Adipocyte (in vitro differentiated cells): ENCODE measurements around the gene TGM4.
A peak's percentile ranks its signal among the peaks of the same experiment; 100 is the strongest.

Source experiments
- DNase-seq: peaks from one replicate; pipeline ENCODE4 v3.0.0-alpha.2; 2015; ENCODE audit warnings: low read depth
- H3K27me3 ChIP-seq: replicated peaks from 2 replicates; pipeline ENCODE4 v1.7.0; 2013; ENCODE audit warnings: mild to moderate bottlenecking, low read length, moderate library complexity; ENCODE audit not compliant: control insufficient read depth, insufficient read depth
- H3K36me3 ChIP-seq: 2 replicates; pipeline ENCODE4 v1.7.0; 2013; ENCODE audit warnings: low read length, mild to moderate bottlenecking, moderate library complexity; ENCODE audit not compliant: control insufficient read depth, insufficient read depth, severe bottlenecking
- H3K4me1 ChIP-seq: 2 replicates; pipeline ENCODE4 v1.7.0; 2013; ENCODE audit warnings: mild to moderate bottlenecking, low read length, moderate library complexity; ENCODE audit not compliant: control insufficient read depth, insufficient read depth
- H3K4me3 ChIP-seq: 2 replicates; pipeline ENCODE4 v1.7.0; 2013; ENCODE audit warnings: mild to moderate bottlenecking, low read length, moderate library complexity
- H3K9ac ChIP-seq: 2 replicates; pipeline ENCODE4 v1.7.0; 2013; ENCODE audit warnings: mild to moderate bottlenecking, low read length, moderate library complexity
- H3K9me3 ChIP-seq: 2 replicates; pipeline ENCODE4 v1.7.0; 2013; ENCODE audit warnings: mild to moderate bottlenecking, low read length, moderate library complexity; ENCODE audit not compliant: control insufficient read depth

TGM4 gene

DNA sequence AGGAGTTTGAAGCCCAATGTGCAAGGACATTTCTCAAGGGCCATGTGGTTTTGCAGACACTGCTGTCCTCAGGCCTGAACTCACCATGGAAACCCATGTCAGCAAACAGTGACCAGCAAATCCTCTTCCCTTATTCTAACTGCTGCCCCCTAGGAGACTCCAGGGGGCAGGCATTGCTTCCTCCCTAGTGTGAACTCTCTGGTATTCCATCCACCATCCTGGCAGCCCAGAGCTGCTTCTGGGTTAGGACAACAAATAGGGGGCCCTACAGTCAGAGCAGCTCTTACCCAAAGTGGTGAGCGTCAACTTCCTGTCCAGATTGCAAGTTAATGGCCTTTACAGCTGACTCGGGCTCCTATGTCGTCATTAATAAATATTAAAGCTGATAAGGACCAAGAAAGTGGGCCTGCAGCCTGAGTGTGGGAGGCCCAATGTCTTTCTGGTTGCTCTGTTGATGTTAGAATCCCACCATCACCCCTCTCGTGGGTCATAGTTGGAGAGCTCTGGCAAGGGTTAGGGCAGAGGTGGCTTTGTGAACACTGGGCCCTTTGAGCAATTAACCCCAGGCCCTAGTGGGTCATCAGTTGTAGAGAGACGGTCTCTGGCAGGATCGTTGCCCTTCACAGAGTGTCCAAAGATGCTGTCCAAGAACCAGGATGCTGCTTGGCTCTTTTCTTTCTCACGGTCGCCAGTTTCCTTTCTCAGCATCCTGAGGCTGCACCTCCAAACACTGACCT, 41.5 kb downstream of the TGM4 start:
- H3K4me1 ChIP-seq = no peaks in the 10 kb centered on the region
- H3K27me3 ChIP-seq = no peaks in the 10 kb centered on the region
- H3K9me3 ChIP-seq = peaks cover 2% of the 10 kb centered on the region
- H3K4me3 ChIP-seq = no peak overlapping the region
- DNase-seq = no peak
- H3K9ac ChIP-seq = no peak overlapping the region
- H3K36me3 ChIP-seq = peaks cover 23% of the 10 kb centered on the region

DNA sequence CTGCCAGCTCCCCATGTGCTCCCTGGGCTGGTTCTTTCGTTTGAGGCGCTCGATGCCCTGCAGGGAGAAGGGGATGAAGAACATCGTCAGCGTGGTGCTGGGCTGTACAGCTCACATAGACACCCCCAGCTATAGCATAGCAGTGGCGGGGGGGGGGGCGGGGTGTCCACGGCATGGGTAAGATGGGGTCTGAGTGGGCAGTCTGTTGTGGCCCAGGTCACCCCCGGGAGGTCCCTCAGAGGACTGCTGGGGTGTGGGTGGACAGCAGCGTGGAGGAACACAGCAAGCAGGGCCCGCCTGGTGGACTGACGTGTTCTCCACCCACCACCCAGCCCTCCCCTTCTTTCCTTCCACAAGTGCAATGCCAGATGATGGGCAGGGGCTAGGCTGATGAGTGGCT, 43.7 kb downstream of the TGM4 start:
- Histone ChIP-seq H3K4me1 (no peaks in the 10 kb centered on the region), H3K9me3 (no peaks in the 10 kb centered on the region), H3K4me3 (no peak overlapping the region), H3K27me3 (no peaks in the 10 kb centered on the region), H3K36me3 (peaks cover 41% of the 10 kb centered on the region), H3K9ac (no peak overlapping the region)
- DNase-seq = no peak

DNA sequence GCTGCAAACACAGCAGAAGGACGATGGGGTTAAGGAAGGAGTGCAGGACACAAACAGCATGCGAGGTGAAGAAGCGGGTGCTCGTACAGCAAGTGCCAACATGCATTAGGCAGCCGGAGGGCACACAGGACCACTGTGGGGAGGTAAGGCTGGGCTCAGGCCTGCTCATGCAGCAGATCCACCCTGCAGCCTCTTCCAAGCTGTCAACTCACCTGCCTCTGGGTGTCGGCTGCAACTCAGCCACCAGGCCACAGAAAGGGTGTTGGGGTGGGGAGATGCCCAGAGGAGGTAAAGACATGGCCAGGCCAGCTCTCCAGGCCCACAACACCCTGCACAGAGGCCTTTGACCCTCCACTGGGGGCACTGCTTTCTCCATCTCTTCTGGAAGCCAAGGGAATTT, 44.2 kb downstream of the TGM4 start:
- Histone ChIP-seq H3K36me3 (peaks cover 41% of the 10 kb centered on the region), H3K27me3 (no peaks in the 10 kb centered on the region), H3K9ac (no peak overlapping the region), H3K4me3 (no peak overlapping the region), H3K9me3 (no peaks in the 10 kb centered on the region), H3K4me1 (no peaks in the 10 kb centered on the region)
- no peak for DNase-seq

DNA sequence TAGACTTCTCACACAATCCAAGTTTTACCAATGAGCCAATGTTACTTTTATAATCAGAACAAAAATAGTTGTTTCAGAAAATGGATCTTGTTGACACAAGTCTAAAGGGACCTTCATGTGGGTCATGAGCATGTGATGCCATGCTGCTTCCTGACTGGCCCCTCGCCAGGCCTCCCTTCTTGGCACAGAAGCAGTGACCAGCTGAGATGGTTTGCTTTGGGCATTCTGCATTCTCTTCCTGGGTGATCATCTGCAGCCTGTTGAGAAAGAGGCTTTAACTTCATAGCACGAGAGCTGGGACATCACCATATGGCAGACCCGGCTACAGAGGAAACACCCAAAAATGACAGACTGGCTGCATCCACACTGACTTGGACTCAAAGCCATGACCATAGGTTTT, 45.7 kb downstream of the TGM4 start:
- no peak overlapping the region for H3K4me3 ChIP-seq
- peaks cover 12% of the 10 kb centered on the region for H3K4me1 ChIP-seq
- peaks cover 41% of the 10 kb centered on the region for H3K36me3 ChIP-seq
- no peak overlapping the region for H3K9ac ChIP-seq
- no peak for DNase-seq
- H3K9me3 ChIP-seq = no peaks in the 10 kb centered on the region
- no peaks in the 10 kb centered on the region for H3K27me3 ChIP-seq

DNA sequence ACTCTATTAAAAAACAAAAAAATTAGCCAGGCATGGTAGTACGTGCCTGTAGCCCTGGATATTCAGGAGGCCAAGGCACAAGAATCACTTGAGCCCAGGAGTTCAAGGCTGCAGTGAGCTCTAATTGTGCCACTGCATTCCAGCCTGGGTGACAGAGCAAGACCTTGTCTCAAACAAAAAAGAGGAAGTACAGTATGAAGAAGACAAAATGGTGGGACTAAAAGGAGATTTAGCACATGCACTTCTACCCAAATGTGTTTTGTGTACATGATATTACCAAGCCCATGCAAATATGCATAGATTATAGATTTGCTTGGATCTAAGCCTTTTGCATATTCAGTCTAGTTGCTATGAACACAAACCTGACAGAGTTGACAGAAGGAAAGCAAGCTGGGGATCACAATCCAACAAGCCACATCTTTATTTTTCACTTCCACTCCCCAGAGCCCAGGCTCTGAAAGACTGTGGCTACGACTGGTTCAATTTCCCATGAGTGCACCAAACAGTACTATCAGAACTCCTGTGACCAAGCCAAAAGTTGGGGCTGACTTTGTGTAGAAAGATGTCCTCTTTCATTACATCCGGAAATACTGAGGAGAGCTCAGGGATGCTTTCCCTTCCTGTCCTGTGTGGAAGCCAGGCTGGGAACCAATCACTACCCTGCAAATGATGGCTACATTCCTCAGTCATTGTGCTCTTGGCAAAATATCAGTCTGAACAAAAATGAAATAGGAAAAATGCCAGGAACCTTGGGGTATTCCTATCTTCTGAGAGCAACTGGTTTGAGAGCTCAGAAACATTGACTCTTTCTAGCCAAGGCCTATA, 49.4 kb downstream of the TGM4 start:
- H3K9me3 ChIP-seq = no peaks in the 10 kb centered on the region
- H3K9ac ChIP-seq = no peak overlapping the region
- DNase-seq = peak; percentile 26
- H3K4me1 ChIP-seq = peaks cover 12% of the 10 kb centered on the region
- H3K4me3 ChIP-seq = no peak overlapping the region
- no peaks in the 10 kb centered on the region for H3K27me3 ChIP-seq
- peaks cover 65% of the 10 kb centered on the region for H3K36me3 ChIP-seq

DNA sequence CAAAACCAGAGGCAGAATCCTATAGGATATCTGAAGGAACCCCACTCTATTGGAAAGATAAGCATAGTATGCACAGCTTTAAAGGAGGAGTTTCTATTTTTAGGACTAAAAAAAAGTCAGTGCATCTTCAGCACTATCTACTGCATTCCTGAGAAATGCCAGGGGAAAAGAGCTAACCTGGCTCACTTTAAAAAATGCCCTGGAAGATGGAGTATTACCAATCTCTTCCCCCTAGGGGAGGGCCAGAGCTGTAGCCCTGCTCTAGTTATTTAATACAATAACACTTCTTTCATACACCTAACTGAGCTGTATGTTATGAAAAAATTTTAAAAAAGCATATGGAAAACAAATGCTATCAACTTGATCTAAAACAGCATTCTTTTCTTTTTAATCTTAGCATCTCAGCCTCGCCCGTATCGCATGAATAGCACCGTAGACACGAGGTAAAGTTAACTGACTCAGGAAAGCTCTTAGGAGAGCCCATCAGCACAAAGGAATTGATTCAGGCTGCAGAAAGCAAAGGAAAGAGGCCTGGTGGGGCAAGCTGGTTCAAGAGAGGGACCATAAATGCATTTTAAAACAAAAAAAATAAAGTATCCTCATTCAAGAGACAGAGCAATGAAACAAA, 50.2 kb downstream of the TGM4 start:
- Histone ChIP-seq H3K4me3 (no peak overlapping the region), H3K36me3 (peaks cover 72% of the 10 kb centered on the region), H3K9ac (no peak overlapping the region), H3K4me1 (peaks cover 16% of the 10 kb centered on the region), H3K27me3 (no peaks in the 10 kb centered on the region), H3K9me3 (no peaks in the 10 kb centered on the region)
- DNase-seq = no peak

DNA sequence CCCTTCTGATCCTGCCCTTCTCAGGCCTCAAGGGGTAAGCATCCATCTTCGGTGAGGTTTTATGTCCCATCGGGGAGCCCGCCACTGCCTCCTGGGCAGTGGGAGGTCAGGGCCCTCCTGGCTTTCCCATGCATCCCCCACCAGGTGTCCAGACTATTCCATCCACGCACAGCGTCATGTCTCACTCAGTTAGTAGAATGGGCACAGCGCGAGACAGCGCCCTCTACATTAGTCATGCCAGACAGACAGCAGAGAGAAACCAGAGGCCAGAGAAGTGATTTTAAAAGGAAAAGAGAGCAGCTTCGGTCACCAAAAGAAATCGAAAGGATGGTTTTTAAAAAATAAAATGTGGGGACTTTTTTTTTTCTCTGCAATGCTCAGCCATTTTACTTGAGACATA, 51.8 kb downstream of the TGM4 start:
- H3K27me3 ChIP-seq = no peaks in the 10 kb centered on the region
- no peak for DNase-seq
- H3K4me3 ChIP-seq = no peak overlapping the region
- H3K9ac ChIP-seq = no peak overlapping the region
- H3K9me3 ChIP-seq = no peaks in the 10 kb centered on the region
- H3K4me1 ChIP-seq = peaks cover 29% of the 10 kb centered on the region
- peaks cover 72% of the 10 kb centered on the region for H3K36me3 ChIP-seq

DNA sequence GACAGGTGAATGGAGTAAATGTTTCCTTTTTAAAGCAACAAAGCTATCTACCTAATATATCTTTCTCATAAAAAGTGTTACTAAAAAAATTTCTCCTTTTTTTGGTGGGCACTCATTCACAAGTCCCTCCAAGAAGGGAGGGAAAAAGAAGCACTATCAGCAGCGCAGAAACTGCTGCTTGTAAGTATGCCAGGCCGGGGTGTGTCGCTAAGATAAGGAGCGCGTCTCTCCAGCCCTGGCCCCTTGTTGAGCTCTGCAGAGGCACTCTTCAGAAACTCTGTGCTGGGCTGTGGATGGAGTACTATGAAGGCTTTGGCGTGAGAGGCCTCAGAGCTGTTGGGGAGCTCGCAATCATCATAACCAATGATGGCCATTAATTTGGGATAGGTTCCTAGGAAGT, 52.5 kb downstream of the TGM4 start:
- H3K9ac ChIP-seq = no peak overlapping the region
- peaks cover 29% of the 10 kb centered on the region for H3K4me1 ChIP-seq
- H3K9me3 ChIP-seq = no peaks in the 10 kb centered on the region
- peaks cover 72% of the 10 kb centered on the region for H3K36me3 ChIP-seq
- no peak overlapping the region for H3K4me3 ChIP-seq
- no peak for DNase-seq
- H3K27me3 ChIP-seq = no peaks in the 10 kb centered on the region

DNA sequence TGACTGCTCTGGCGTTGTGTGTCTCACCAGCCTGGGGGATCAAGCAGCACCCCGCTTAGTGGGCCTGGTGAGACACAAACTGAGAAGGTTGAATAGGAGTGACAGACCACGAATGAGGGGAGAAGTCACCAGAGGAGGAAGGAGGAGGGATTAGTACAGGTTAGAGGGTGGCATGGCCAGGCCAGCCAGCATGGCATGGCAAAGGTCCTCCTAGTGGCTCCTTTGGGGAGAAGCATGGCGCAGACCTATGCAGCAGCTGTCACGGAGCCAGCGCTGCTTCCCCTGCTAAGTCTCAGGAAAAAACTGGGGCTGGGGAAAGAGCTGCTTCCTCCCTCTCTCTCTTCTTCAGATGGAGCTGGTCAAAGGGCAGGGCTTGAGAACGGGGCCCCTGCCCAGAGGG, 53.0 kb downstream of the TGM4 start:
- Histone ChIP-seq H3K9me3 (no peaks in the 10 kb centered on the region), H3K9ac (no peak overlapping the region), H3K27me3 (no peaks in the 10 kb centered on the region), H3K36me3 (peaks cover 72% of the 10 kb centered on the region), H3K4me3 (no peak overlapping the region), H3K4me1 (peaks cover 29% of the 10 kb centered on the region)
- DNase-seq = no peak

DNA sequence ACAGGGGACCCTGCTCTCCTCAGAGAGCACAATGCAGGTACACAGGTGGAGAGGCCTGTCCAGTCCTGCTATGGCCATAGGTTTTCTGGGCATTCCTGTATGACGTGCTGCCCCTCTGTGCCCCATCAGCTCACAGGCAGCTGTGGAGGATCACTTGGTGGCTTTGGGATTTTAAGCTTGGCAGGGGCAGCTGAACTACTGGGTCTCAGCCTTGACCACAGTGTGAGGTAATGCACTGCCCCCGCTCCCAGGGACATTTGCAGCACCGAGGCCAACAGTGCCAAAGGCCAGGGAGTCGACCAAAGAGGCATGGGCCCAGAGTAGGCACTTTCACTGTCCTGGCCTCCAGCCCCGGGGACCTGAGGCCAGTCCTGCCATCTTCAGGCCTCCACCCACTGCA, 55.4 kb downstream of the TGM4 start:
- no peak overlapping the region for H3K4me3 ChIP-seq
- no peak for DNase-seq
- no peaks in the 10 kb centered on the region for H3K27me3 ChIP-seq
- no peaks in the 10 kb centered on the region for H3K9me3 ChIP-seq
- H3K36me3 ChIP-seq = peaks cover 87% of the 10 kb centered on the region
- H3K4me1 ChIP-seq = peaks cover 20% of the 10 kb centered on the region
- H3K9ac ChIP-seq = no peak overlapping the region

DNA sequence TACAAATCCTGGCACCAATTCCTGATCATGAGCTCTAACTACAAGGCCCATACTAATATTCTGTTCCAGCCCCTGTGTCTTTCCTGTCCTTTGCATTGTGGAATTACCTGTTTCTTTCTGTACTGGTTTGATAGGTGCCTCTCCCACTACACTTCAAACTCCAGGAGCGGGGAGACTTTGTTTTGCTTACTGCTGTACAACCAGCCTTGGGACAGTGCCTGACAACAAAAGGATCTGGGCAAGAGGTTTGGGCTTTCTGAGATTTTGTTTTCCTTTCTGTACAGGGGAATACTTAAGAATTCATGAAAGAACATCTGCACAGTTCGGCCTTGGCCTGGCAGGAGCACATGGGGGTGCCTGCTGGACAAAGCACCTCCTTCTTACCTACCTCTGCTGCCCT, 56.5 kb downstream of the TGM4 start:
- Histone ChIP-seq H3K4me3 (no peak overlapping the region), H3K27me3 (no peaks in the 10 kb centered on the region), H3K9ac (no peak overlapping the region), H3K36me3 (peaks cover 89% of the 10 kb centered on the region), H3K9me3 (no peaks in the 10 kb centered on the region), H3K4me1 (peaks cover 17% of the 10 kb centered on the region)
- no peak for DNase-seq
